K562 (cell line): ENCODE results near the gene NAP1L4. TPM values are rescaled to one million over a fixed set of nuclear protein-coding genes. Genes with fewer than 3 reads are reported as not detected.

Experiments used
- ATAC-seq: fragments of 200-7000 bp; cut with Tn5 transposase; 3 replicates; pipeline ENCODE4 v1.9.1; 2020; ENCODE audit warnings: moderate library complexity
- BruUV-seq: library from RNA; stranded (reverse); fragments of 400-500 nt; replicated peaks from 2 replicates; lab custom pipeline; 2021; lab: Mats Ljungman, UMichigan
- CTCF ChIA-PET: fragments of 300-600 bp; formaldehyde crosslinking; extraction: SDS; loops from one replicate; lab custom pipeline; 2021; ENCODE audit warnings: low intra/inter-chr PET ratio; lab: Yijun Ruan, JAX
- POLR2A ChIA-PET: fragments of 300-600, 350-650 bp; sonication (Branson Sonifier 250); formaldehyde crosslinking; extraction: SDS; loops from one replicate; lab custom pipeline; 2021; ENCODE audit warnings: antibody characterized with exemption, inconsistent platforms; lab: Yijun Ruan, JAX
- DNase-seq, 4 experiments: peaks; one replicate each; pipeline versions ENCODE4 v3.0.0 to v3.0.0-alpha.2; 2011 to 2018; ENCODE audit warnings: low spot score in 3 of 4, mixed read lengths in 3 of 4; ENCODE audit errors: extremely low read depth in 1 of 4
- FAIRE-seq: peaks from 2 replicates; lab custom pipeline; 2011; peaks lifted over from hg19 to GRCh38; lab: Jason Lieb, UNC
- H2AFZ ChIP-seq: 2 replicates; pipeline ENCODE4 v1.6.0; 2011; ENCODE audit warnings: low read depth, low read length, control low read depth, inconsistent platforms
- H3K27ac ChIP-seq: fragments of 200-600 bp; 3 replicates; pipeline ENCODE4 v1.8.0; 2011; ENCODE audit warnings: low read depth, mild to moderate bottlenecking, control low read depth, inconsistent platforms, low read length, moderate library complexity, mixed read lengths; ENCODE audit errors: extremely low read depth
- H3K27me3 ChIP-seq, 2 experiments: fragments of 300-600 bp in 1 of 2; 2 replicates in 1 of 2; 3 replicates in 1 of 2; pipeline versions ENCODE4 v1.6.0 to v1.8.0; 2011; ENCODE audit warnings: inconsistent platforms in 2 of 2, low read length in 2 of 2, mild to moderate bottlenecking in 1 of 2, mixed read lengths in 1 of 2, moderate library complexity in 1 of 2; ENCODE audit not compliant: control insufficient read depth in 2 of 2, insufficient read depth in 2 of 2
- H3K36me3 ChIP-seq: fragments of 300-600 bp; 3 replicates; pipeline ENCODE4 v1.8.0; 2011; ENCODE audit warnings: mild to moderate bottlenecking, low read length, inconsistent platforms; ENCODE audit not compliant: control insufficient read depth, insufficient read depth
- H3K4me1 ChIP-seq, 2 experiments: fragments of 200-600 bp in 1 of 2; replicated peaks in 1 of 2; 2 replicates in 1 of 2; 3 replicates in 1 of 2; pipeline versions ENCODE4 v1.5.1 to v1.8.0; 2011; ENCODE audit warnings: inconsistent platforms in 2 of 2, low read length in 2 of 2, mild to moderate bottlenecking in 1 of 2, mixed read lengths in 1 of 2, moderate library complexity in 1 of 2; ENCODE audit not compliant: control insufficient read depth in 2 of 2, insufficient read depth in 2 of 2
- H3K4me2 ChIP-seq: 2 replicates; pipeline ENCODE4 v1.6.1; 2011; ENCODE audit warnings: low read length, control low read depth, inconsistent platforms, mixed read lengths; ENCODE audit not compliant: insufficient read depth
- H3K4me3 ChIP-seq: fragments of 200-600 bp; sonication (generic), shearing (Covaris generic); 2 replicates; pipeline ENCODE4 v1.5.1; 2016; ENCODE audit warnings: control low read depth, inconsistent platforms
- H3K79me2 ChIP-seq: fragments of 200-600 bp; 3 replicates; pipeline ENCODE4 v1.8.0; 2011; ENCODE audit warnings: low read length, inconsistent platforms; ENCODE audit not compliant: control insufficient read depth, insufficient read depth
- H3K9ac ChIP-seq, 2 experiments: 2 replicates each; pipeline versions ENCODE4 v1.6.0 to v1.6.1; 2011; ENCODE audit warnings: low read depth in 2 of 2, low read length in 2 of 2, control low read depth in 1 of 2, inconsistent platforms in 1 of 2, mild to moderate bottlenecking in 1 of 2, mixed read lengths in 1 of 2; ENCODE audit not compliant: insufficient read depth in 1 of 2
- H3K9me1 ChIP-seq: one replicate; pipeline ENCODE4 v1.6.0; 2011; ENCODE audit warnings: inconsistent platforms, mild to moderate bottlenecking, low read length, moderate library complexity; ENCODE audit not compliant: control insufficient read depth, insufficient read depth
- H3K9me3 ChIP-seq: replicated peaks from 2 replicates; pipeline ENCODE4 v1.5.1; 2011; ENCODE audit warnings: low read depth, low read length, inconsistent platforms; ENCODE audit not compliant: control insufficient read depth, insufficient read depth
- H4K20me1 ChIP-seq: replicated peaks from 2 replicates; pipeline ENCODE4 v1.6.1; 2011; ENCODE audit warnings: low read length, inconsistent platforms, mixed read lengths; ENCODE audit not compliant: control insufficient read depth, insufficient read depth
- ETV6 ChIP-seq, 3 experiments: fragments of 150-350 bp in 1 of 3; sonication (generic) in 1 of 3; formaldehyde crosslinking in 1 of 3; IDR thresholded peaks; 2 replicates each; pipeline versions ENCODE4 v1.6.1 to v1.8.0; 2014 to 2022; ENCODE audit warnings: borderline replicate concordance in 2 of 3, low read depth in 2 of 3, antibody characterized with exemption in 1 of 3, low read length in 1 of 3, mild to moderate bottlenecking in 1 of 3, missing genetic modification reagents in 1 of 3
- FOSL1 ChIP-seq: fragments of 200-800 bp; sonication (Bioruptor generic); conservative IDR thresholded peaks from 2 replicates; pipeline ENCODE4 v1.6.1; 2016; ENCODE audit warnings: missing genetic modification characterization, missing compliant biosample characterization
- JUN ChIP-seq, 2 experiments: sonication (generic) in 1 of 2; formaldehyde crosslinking in 1 of 2; IDR thresholded peaks; 2 replicates each; pipeline versions ENCODE4 v1.6.1 to v1.8.0; 2012 to 2022; ENCODE audit warnings: borderline replicate concordance in 2 of 2, mild to moderate bottlenecking in 2 of 2, improper control_type of control experiment in 1 of 2, low read depth in 1 of 2, low read length in 1 of 2, missing genetic modification reagents in 1 of 2
- KLF6 ChIP-seq: fragments of 250-450 bp; sonication (Bioruptor Pico); IDR thresholded peaks from 2 replicates; pipeline ENCODE4 v1.4.0; 2020; ENCODE audit warnings: mild to moderate bottlenecking, moderate library complexity, borderline replicate concordance
- WGBS: fragments of 100-300 bp; shearing (Covaris generic); methylation state at CpG from one replicate; pipeline ENCODE4 v1.1.6; 2016; ENCODE audit warnings: low coverage, mixed read lengths; ENCODE audit not compliant: insufficient coverage; ENCODE audit errors: missing lambda C conversion rate; 5-methylcytosine and 5-hydroxymethylcytosine counted together
- in situ Hi-C: fragments of 300-500 bp; cut with MboI; formaldehyde crosslinking; loops from 4 replicates; pipeline ENCODE4 v1.15.0; 2018; ENCODE audit warnings: inconsistent platforms, mixed read lengths
- intact Hi-C: fragments of 100-400 bp; cut with micrococcal nuclease; formaldehyde crosslinking; loops from 2 replicates; pipeline ENCODE4 v1.14.2; 2022
- polyA plus RNA-seq, 8 experiments: library from polyadenylated mRNA; depleted of rRNA in 4 of 8; stranded (reverse) in 5 of 8; unstranded in 3 of 8; fragments of >200 nt; fragmentation: Nextera tagmentation in 2 of 8; fragmentation: Illumina TruSeq in 1 of 8; extraction: Ambion mirVana in 2 of 8; extraction: Trizol in 1 of 8; gene quantifications; 2 replicates each; pipeline versions ENCODE4 v1.2.1 to v1.2.3, GENCODE V29; 2011 to 2014; ENCODE audit warnings: inconsistent platforms in 1 of 8, missing spikeins in 1 of 8
- total RNA-seq, 7 experiments: library from RNA; depleted of rRNA in 6 of 7; stranded (reverse); fragments of >200 nt in 6 of 7; fragmentation: Illumina TruSeq in 2 of 7; extraction: Trizol in 2 of 7; gene quantifications; 2 replicates each; pipeline versions ENCODE4 v1.2.1 to v1.2.3, GENCODE V29; 2011 to 2021; ENCODE audit warnings: low replicate concordance in 1 of 7
- TF ChIP-seq, protein P1 (sequence below): fragments of 450-650 bp; formaldehyde crosslinking; IDR thresholded peaks from 2 replicates; pipeline ENCODE4 v1.4.0; 2020; ENCODE audit warnings: mild to moderate bottlenecking, moderate library complexity
- TF ChIP-seq, protein P2 (sequence below), 2 experiments: fragments of 450-650 bp in 1 of 2; sonication (generic) in 1 of 2; formaldehyde crosslinking in 1 of 2; IDR thresholded peaks in 1 of 2; conservative IDR thresholded peaks in 1 of 2; 2 replicates each; pipeline versions ENCODE4 v1.6.1 to v1.8.1; 2016 to 2023; ENCODE audit warnings: mild to moderate bottlenecking in 2 of 2, moderate library complexity in 2 of 2, inconsistent platforms in 1 of 2, missing genetic modification reagents in 1 of 2

Gene NAP1L4
- total and polyA plus RNA-seq, 9 of the 15 experiments (the other 6 are each of a cell fraction or from before 2014, with no cell fraction given): 34.1 to 237 (median 179) TPM

DNA sequence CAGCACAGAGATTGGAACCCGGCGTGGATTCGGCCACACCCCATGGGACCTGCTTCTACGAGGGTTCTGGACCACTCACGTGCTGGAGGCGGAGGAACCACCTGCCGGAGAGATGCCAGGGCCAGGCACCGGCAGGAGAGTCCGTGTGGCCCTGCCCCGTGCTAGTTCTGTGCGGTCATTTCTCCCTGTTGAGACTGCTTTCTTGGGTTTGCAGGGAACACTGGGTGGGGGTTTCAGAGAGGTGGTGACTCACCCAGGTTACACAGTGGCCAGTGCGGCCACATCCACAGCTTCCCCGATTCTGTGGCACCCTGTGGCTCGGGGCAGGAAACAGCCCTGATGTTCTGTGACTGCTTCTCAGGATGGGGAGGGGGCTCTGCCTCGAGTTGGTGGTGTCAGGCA is 59.3 kb downstream of the NAP1L4 start:
- POLR2A ChIA-PET: interaction anchor here (0.5 to 1.6 kb wide), 3 partner anchors 10 to 710 kb away, joined by 3 to 6 read pairs (median 3); no protein-coding TSS in a partner anchor
- 26% methylated on average over 15 of the region's 15 CpGs for WGBS

More for the DNA sequence above, 59.3 kb downstream of the NAP1L4 start:
- no TSS peak for BruUV-seq
- no peak overlapping the region for H3K27ac ChIP-seq
- ATAC-seq: no peak
- H3K9me1 ChIP-seq: no peaks in the 10 kb centered on the region
- no peak overlapping the region for H3K4me2 ChIP-seq
- no peak overlapping the region for H3K4me3 ChIP-seq
- intact Hi-C loops: no loop called here
- H3K9me3 ChIP-seq: peaks cover 6% of the 10 kb centered on the region
- CTCF ChIA-PET: interaction anchor here (1.0 kb wide), 1 partner anchor 89 kb away, joined by 3 read pairs; no protein-coding TSS in a partner anchor
- H3K4me1 ChIP-seq: peaks cover 7 to 55% of the 10 kb centered on the region in 2 experiments; a peak in 4 of 5 replicates
- no peaks in the 10 kb centered on the region for H3K27me3 ChIP-seq
- H4K20me1 ChIP-seq: peaks cover 7% of the 10 kb centered on the region
- H3K9ac ChIP-seq: peak overlapping the region in 1 of 2 experiments; percentile 36; a peak in 1 of 4 replicates
- FAIRE-seq: no peak
- TF ChIP-seq, protein P1, sequence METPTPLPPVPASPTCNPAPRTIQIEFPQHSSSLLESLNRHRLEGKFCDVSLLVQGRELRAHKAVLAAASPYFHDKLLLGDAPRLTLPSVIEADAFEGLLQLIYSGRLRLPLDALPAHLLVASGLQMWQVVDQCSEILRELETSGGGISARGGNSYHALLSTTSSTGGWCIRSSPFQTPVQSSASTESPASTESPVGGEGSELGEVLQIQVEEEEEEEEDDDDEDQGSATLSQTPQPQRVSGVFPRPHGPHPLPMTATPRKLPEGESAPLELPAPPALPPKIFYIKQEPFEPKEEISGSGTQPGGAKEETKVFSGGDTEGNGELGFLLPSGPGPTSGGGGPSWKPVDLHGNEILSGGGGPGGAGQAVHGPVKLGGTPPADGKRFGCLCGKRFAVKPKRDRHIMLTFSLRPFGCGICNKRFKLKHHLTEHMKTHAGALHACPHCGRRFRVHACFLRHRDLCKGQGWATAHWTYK (CRISPR knock-in tag): peak; percentile 63; the same call in 1 of the 2 replicates
- TF ChIP-seq FOSL1 (0 out of 2 replicates have a peak, but pooled peaks have one; percentile 32), JUN (IDR thresholded peaks at IDR 0.05; ENCODE audit: borderline replicate concordance, low read depth, low read length) (0 out of 2 replicates have a peak, but pooled peaks have one; percentile 25), JUN (CRISPR knock-in tag; IDR thresholded peaks at IDR 0.05; ENCODE audit: borderline replicate concordance) (no peak), ETV6 (IDR thresholded peaks at IDR 0.05; ENCODE audit: borderline replicate concordance in 1 of 2, low read depth in 2 of 2, low read length in 1 of 2) (no peak), ETV6 (CRISPR knock-in tag; IDR thresholded peaks at IDR 0.05; ENCODE audit: borderline replicate concordance) (no peak), KLF6 (no peak)
- TF ChIP-seq, protein P2, sequence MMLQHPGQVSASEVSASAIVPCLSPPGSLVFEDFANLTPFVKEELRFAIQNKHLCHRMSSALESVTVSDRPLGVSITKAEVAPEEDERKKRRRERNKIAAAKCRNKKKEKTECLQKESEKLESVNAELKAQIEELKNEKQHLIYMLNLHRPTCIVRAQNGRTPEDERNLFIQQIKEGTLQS (IDR thresholded peaks at IDR 0.05): peak; percentile 59
- TF ChIP-seq, protein P2 (CRISPR knock-in tag; conservative IDR thresholded peaks at IDR 0.05): no peak
- no peaks in the 10 kb centered on the region for H3K36me3 ChIP-seq
- peaks cover 13% of the 10 kb centered on the region; the same call in 2 of the 3 replicates for H3K79me2 ChIP-seq
- DNase-seq: no peak
- H2AFZ ChIP-seq: no peak overlapping the region
- in situ Hi-C loops: no loop called here
